ENCODE data around the gene ARHGAP8.
A peak's percentile ranks its signal among the peaks of the same experiment; 100 is the strongest.

The ARHGAP8 gene

GRCh38 chr22:44726439-44726838, 25.9 kb upstream of the ARHGAP8 start:
- no peak for DNase-seq (ENCODE audit: low spot score)

DNA sequence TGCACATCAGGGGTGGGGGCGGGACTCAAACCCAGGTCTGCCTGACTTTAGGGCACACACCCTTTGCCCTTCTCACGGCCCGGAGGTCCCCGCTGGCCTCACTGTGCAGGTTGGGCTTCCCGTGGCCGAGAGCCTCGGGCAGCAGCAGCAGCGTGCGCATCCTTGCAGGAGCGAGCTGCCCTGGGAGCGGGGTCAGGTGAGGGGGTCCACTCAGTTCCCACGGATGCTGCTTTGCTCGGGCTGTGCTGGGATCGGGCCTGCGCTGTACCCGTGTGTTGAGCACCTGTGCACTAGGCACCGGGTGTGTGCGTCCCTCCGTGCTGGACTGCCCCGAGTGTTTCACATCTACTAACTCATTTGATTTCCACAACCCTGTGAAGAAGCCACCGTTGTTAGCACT, 25.2 kb upstream of the ARHGAP8 start:
- no peak for DNase-seq (ENCODE audit: low spot score)

- DNase-seq (ENCODE audit: low spot score) = no peak
These were observed 24.7 kb upstream of the ARHGAP8 start for GRCh38 chr22:44727709-44728108.

DNA sequence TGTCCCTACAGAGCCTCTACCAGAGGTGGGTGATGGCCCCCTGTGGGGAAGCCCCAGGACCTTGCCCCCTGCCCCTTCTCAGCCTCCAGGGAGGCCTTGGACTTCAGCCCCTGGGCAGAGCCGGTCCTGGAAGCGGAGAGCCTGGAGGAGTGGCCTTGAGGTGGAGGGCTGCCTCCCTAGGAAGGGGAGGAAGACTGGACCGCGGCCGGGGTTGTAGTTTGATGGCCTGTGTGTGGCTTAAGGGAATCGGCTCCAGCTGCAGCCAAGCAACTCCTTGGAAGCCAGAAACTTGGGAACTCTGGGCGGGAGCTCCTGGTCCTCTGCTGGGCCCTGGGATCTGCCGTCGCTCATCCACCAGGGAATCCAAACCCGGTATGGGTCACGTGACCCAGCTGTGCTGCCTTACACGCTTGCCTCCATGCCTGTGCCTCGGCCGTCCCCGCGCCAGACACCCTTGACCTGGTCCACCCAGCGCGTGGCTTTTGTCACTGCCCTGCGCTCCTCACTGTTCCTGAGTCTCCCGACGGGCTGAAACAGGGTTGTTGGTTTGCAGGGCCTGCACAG, 23.5 kb upstream of the ARHGAP8 start:
- DNase-seq (ENCODE audit: low spot score) = no peak

DNA sequence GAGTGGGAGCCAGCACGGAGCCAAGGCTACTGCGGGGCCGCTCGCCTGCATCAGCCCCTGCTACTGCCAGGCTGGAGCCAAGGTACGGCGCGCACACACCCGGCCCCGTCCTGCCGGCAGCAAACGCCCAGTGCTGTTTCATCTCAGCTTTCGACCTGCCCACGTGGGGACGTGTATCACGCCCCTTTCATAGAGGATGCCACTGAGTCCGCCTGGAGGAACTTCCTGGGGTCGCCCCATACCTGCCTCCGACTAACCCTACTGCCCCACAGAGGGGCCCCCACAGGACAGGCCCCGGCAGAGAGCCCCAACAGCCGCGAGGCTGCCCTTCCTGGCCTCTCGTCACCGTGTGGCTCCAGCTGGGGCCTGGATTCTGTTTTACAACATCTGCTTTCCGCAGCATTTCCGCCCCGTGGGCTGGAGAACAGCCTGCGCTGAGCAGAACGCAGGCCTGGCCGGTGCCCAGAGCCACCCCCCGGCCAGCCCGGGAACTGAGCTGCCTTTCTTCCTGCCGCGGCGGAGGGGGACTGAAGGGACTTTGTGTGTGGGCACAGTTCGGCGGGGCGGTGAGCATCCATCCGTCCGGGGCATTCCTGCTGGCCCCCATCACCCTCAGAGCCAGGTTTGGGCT, 22.9 kb upstream of the ARHGAP8 start:
- no peak for DNase-seq (ENCODE audit: low spot score)

DNA sequence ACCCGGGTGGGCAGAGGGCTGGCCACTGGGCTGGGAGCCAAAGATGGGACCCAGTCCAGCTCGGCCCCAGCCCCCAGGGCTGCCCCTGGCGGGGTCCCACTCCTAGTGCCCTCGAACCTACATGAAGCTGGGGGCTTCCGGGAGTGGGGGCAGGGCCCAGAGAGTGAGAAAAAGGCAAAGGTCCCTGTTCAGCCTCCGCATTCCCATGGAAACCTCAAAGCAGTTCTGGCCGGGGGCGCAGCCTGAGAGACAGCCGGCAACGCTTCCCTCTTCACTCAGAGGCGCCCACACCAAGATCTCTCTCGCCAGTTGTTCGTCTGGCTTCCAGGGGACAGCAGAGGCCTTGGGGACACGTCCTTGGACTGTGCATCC, 22.4 kb upstream of the ARHGAP8 start:
- no peak for DNase-seq (ENCODE audit: low spot score)

- DNase-seq (ENCODE audit: low spot score) = no peak
These were observed 21.7 kb upstream of the ARHGAP8 start for GRCh38 chr22:44730490-44731356.

- DNase-seq (ENCODE audit: low spot score) = no peak
These were observed 20.9 kb upstream of the ARHGAP8 start for GRCh38 chr22:44731357-44731970.

DNA sequence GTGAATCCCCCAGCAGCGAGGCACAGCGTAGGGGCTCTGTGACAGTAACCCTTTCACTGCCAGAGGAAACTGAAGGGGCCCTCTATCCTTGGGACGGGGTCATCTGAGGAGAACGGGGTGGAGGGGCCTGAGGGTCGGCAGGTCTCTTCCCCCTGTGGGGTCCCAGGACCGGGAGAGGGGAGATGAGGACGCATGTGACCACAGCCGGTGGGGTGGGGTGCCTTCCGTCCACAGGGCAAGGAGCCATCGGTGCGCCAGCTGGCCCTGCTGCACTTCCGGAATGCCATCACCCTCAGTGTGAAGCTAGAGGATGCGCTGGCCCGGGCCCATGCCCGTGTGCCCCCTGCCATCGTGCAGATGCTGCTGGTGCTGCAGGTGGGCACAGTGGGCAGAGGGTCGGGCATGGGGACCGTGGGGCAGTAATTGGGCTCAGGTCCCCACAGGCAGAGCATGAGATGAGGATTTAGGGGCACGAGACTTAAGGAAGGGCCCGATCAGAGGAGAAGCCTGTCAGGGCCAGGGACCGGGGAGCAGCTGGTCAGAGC, 20.3 kb upstream of the ARHGAP8 start:
- DNase-seq (ENCODE audit: low spot score) = no peak

GRCh38 chr22:44732661-44733060, 19.7 kb upstream of the ARHGAP8 start:
- no peak for DNase-seq (ENCODE audit: low spot score)

DNA sequence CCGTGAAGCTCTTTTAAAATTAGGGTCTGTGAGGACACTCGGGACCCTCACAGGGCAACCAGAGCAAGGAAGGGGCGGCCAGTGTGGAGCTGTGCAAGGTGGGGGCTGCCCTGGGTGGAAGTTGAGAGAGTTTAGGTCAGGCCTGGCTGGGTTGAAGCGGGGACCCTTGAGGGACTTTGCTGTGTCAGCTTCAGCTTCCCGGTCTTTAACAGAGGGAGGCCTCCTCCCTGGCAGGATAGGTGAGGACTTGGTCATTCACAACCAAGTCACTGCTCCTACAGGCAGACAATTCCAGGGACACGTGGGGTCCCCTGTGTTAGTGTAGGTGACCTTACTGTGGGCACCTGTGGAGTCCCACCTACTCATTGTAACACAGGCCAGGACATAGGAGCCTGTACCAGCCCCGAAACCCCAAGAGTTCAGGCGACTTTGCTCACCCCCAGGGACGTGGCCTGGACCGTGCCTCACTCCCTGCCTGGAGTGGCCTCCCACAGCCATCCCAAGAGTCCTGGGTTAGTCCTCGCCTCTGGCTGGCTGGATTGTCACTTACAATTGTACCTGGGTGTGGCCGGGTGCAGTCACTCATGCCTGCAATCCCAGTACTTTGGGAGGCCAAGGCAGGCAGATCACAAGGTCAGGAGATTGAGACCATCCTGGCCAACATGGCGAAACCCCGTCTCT, 18.8 kb upstream of the ARHGAP8 start:
- no peak for DNase-seq (ENCODE audit: low spot score)

- DNase-seq (ENCODE audit: low spot score) = no peak
These were observed 18.1 kb upstream of the ARHGAP8 start for GRCh38 chr22:44734278-44734677.

GRCh38 chr22:44734801-44735517, 17.4 kb upstream of the ARHGAP8 start:
- DNase-seq (ENCODE audit: low spot score) = no peak

- DNase-seq (ENCODE audit: low spot score) = peak; percentile 75
These were observed 16.6 kb upstream of the ARHGAP8 start for GRCh38 chr22:44735518-44736428.

GRCh38 chr22:44736581-44737405, 15.6 kb upstream of the ARHGAP8 start:
- no peak for DNase-seq (ENCODE audit: low spot score)

DNA sequence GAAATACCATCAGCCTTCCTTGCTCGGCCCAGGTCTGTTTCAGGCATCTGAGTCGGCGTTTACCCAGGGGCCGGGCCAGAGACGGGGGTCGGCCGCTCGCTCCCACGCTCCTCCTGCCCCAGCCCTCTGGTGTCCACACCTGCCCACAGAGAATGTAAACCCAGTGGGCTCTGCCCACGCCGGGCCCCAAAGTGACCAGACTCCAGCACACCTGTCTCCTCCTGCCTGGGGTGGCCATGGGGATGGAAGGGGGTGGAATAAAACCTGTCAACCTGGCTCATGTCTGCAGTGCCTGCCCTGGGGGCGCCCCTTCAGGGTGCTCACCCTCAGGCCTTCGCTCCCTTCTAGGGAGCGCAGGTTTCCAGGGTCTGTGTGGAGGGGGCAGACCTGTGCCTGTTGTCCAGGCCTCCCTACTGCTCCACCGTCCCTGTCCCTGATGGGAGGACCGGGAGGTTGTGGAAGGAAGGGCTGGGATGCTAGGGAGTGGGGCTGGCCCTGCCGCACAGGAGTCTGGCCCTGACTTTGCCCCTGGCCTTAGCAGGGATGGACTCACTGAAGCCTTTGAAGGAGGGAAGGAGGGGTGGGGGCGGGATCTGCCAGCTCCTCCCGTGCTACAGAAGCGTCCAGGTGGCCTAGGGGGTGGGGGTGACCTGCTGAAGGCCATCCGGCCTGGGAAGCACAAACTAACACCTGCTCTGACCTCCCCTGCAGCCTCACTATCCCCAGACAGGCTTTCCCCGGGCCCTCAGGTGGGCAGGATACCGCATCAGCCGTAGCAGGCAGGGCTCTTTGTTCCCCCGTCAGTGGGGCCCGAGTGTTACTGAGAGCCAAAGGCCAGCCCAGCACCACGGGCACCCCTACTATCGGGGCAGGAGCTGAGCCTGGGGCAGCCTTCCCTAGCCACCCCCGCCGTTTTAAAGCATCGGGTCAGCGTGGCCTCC, 14.7 kb upstream of the ARHGAP8 start:
- no peak for DNase-seq (ENCODE audit: low spot score)

GRCh38 chr22:44738347-44738715, 14.0 kb upstream of the ARHGAP8 start:
- no peak for DNase-seq (ENCODE audit: low spot score)

DNA sequence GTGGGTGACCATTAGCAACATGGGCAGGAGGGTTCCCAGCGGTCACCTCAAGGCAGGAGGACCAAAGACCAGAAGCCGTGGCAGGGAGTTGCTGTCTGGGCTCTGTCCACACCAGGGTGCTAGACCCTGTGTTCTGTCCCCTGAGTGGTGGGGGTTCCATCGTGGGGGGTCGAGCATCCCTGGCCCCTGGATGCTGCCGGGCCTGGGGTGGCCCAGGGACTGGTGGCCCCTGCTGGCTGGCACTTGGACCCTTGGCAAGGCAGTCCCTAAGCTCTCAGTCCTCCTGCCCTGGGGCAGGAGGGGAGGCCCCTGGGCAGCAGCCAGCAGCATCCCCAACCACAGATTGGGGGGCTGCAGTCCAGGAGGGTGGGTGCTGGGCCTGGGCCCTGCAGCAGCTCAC, 13.4 kb upstream of the ARHGAP8 start:
- DNase-seq (ENCODE audit: low spot score) = no peak

Data from hematopoietic multipotent progenitor cell treated with erythropoietin and hydrocortisone succinate and interleukin-3 and kit ligand, for 15 days (in vitro differentiated cells).